ENCODE data around the gene EFHD1. TPM values are rescaled to one million over a fixed set of nuclear protein-coding genes. Genes with fewer than 3 reads are reported as not detected.

The EFHD1 gene
- total RNA-seq, 1 donor from 2014 or later: 3.6 TPM

- no peak for DNase-seq (ENCODE audit: low read depth)
- no peaks in the 10 kb centered on the region for H3K27me3 ChIP-seq (ENCODE audit: control insufficient read depth, insufficient read depth, low read length)
- H3K4me3 ChIP-seq (ENCODE audit: low read depth, low read length): no peak overlapping the region
- no peak for TF ChIP-seq CTCF (IDR thresholded peaks at IDR 0.05; ENCODE audit: insufficient read depth, low read length, poor library complexity, severe bottlenecking)
- no peaks in the 10 kb centered on the region for H3K36me3 ChIP-seq (ENCODE audit: control insufficient read depth, insufficient read depth, low read length)
Observed at GRCh38 chr2:232611061-232611460, 22.3 kb upstream of the EFHD1 start.

- no peaks in the 10 kb centered on the region for H3K27me3 ChIP-seq (ENCODE audit: control insufficient read depth, insufficient read depth, low read length)
- no peaks in the 10 kb centered on the region for H3K36me3 ChIP-seq (ENCODE audit: control insufficient read depth, insufficient read depth, low read length)
- peak; percentile 90 for TF ChIP-seq CTCF (IDR thresholded peaks at IDR 0.05; ENCODE audit: insufficient read depth, low read length, poor library complexity, severe bottlenecking)
- no peak for DNase-seq (ENCODE audit: low read depth)
- no peak overlapping the region for H3K4me3 ChIP-seq (ENCODE audit: low read depth, low read length)
Observed at GRCh38 chr2:232611559-232612218, 21.7 kb upstream of the EFHD1 start.

GRCh38 chr2:232613538-232614134 lies 19.8 kb upstream of the EFHD1 start:
- Histone ChIP-seq H3K36me3 (ENCODE audit: control insufficient read depth, insufficient read depth, low read length) (no peaks in the 10 kb centered on the region), H3K4me3 (ENCODE audit: low read depth, low read length) (no peak overlapping the region), H3K27me3 (ENCODE audit: control insufficient read depth, insufficient read depth, low read length) (no peaks in the 10 kb centered on the region)
- TF ChIP-seq CTCF (IDR thresholded peaks at IDR 0.05; ENCODE audit: insufficient read depth, low read length, poor library complexity, severe bottlenecking): no peak
- no peak for DNase-seq (ENCODE audit: low read depth)

GRCh38 chr2:232615339-232615738 lies 18.1 kb upstream of the EFHD1 start:
- Histone ChIP-seq H3K36me3 (ENCODE audit: control insufficient read depth, insufficient read depth, low read length) (no peaks in the 10 kb centered on the region), H3K4me3 (ENCODE audit: low read depth, low read length) (no peak overlapping the region), H3K27me3 (ENCODE audit: control insufficient read depth, insufficient read depth, low read length) (no peaks in the 10 kb centered on the region)
- no peak for TF ChIP-seq CTCF (IDR thresholded peaks at IDR 0.05; ENCODE audit: insufficient read depth, low read length, poor library complexity, severe bottlenecking)
- no peak for DNase-seq (ENCODE audit: low read depth)

GRCh38 chr2:232621186-232621585 lies 12.2 kb upstream of the EFHD1 start:
- Histone ChIP-seq H3K36me3 (ENCODE audit: control insufficient read depth, insufficient read depth, low read length) (no peaks in the 10 kb centered on the region), H3K27me3 (ENCODE audit: control insufficient read depth, insufficient read depth, low read length) (peaks cover 2% of the 10 kb centered on the region), H3K4me3 (ENCODE audit: low read depth, low read length) (no peak overlapping the region)
- no peak for TF ChIP-seq CTCF (IDR thresholded peaks at IDR 0.05; ENCODE audit: insufficient read depth, low read length, poor library complexity, severe bottlenecking)
- no peak for DNase-seq (ENCODE audit: low read depth)

- no peak for DNase-seq (ENCODE audit: low read depth)
- TF ChIP-seq CTCF (IDR thresholded peaks at IDR 0.05; ENCODE audit: insufficient read depth, low read length, poor library complexity, severe bottlenecking): no peak
- Histone ChIP-seq H3K4me3 (ENCODE audit: low read depth, low read length) (no peak overlapping the region), H3K36me3 (ENCODE audit: control insufficient read depth, insufficient read depth, low read length) (no peaks in the 10 kb centered on the region), H3K27me3 (ENCODE audit: control insufficient read depth, insufficient read depth, low read length) (peaks cover 2% of the 10 kb centered on the region)
Observed at GRCh38 chr2:232622563-232622962, 10.8 kb upstream of the EFHD1 start.

Data from kidney epithelial cell (primary cell).